Inflammatory macrophage (primary cell): ENCODE results near the gene INPP5K.
"Not testable (repeated sequence)": the region's sequence is repeated elsewhere in the genome, so short reads cannot be mapped to it uniquely, and the experiment has no call there.

Source experiments
- DNase-seq, 2 donors: peaks; one replicate each; pipeline ENCODE4 v3.0.0-alpha.2; 2020 to 2022

INPP5K gene

DNA sequence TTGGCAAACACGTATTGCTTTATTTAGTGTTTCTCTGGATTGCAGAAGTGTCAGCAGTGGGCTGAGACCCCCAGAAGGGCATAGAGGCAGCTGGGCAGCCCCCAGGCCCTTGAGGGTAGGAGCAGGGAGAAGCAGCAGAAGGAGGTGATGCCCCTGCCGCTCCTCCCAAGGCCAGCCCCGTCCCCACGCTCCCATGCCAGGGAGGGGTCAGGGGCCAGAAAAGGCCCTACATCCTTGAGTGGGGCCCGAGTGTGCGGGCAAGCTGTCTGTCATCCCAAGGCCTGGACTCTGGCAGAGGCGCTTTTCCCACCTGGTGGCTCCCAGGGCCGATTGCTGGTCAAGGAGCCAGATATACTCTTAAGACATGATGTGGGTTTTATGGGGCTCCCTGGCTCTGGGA, 52.2 kb downstream of the INPP5K start:
- no peak for DNase-seq

DNA sequence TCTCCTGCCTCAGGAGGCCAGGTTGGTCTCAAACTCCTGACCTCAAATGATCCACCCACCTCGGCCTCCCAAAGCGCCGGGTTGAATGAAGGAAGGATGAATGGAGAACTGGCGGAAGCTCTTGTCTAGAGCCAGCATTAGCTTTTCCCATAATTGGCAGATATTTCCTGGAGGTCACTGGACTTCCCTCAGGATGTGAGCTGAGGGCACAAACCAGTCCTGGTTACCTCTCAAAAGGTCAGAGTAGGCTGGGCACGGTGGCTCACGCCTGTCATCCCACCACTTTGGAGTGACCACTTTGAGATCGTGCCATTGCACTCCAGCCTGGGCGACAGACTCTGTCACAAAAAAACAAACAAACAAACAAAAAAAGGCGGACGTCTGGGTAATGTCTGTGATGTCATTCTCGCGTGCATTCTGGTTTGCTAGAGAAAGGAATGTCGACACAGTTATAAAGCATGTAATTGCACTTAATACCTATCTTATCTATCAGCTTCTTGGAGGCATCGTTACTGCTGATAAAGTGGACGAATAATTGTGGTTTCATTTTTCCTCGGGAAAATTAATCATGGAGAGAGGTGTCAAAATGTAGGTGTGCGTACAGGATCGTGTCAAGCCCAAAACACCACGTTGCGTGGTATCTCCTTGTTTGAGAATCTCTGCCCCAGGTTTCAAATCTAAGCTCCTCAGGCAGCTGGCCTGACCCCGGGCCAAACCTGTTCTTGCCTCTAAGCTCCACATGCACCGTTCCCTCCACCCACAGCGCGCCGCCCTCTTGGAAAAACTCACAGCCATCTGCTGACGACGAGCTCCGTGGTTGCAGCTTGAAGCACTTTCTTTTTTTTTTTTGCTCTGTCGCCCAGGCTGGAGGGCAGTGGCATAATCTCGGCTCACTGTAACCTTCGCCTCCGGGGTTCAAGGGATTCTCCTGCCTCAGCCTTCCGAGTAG, 54.0 kb downstream of the INPP5K start:
- peak; percentile 11 to 51 for DNase-seq

DNA sequence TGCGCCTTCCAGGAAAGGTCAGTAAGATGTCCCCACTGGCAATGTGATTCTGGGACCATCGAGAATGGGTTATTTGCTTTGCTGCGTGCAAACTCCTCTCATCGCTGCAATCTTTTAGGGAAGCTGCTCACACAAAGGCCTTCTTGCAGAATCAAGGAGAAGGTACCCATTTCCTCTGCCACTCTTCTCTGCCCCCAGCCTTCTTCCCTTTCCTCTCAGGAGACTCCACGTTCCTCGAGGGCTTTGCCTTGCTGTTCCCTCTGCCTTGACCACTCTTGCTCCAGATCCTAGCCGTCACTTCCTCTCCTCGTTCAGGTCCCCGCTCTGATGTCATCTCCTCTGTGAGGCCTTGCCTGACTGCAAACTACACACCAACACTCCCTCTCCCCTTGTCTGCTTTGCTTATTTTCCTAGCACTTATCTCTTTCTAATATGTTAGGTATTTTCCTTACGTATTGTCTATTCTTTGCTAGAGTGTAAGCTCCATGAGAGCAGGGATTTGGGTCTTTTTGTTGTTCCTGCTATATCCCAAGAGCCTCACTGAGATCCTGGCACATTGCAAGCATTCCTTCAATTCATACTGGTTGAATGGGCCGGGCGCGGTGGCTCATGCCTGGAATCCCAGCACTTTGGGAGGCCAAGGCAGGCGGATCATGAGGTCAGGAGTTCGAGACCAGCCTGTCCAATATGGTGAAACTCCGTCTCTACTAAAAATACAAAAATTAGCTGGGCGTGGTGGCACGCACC, 55.0 kb downstream of the INPP5K start:
- peak; percentile 80 to 87 for DNase-seq

DNA sequence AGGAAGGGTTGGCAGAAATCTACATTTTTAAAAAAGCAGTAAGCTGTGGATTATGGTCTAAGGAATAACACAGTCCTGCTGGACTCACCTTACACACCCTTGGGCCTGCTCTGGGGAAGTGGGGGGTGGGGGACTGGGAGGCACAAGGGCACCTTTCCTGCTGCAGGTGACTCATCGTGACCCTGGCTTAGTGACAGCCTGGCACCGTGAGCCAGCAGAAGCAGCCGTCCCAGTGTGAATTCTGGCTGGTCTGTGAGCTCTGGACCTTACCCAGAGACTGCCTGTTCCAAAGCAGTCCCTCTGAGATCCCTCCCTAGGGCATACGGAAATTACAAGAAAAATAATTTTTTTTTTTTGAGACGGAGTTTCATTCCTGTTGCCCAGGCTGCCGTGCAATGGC, 56.2 kb downstream of the INPP5K start:
- DNase-seq, result no peak

- peak; percentile 98 for DNase-seq
These were observed 60.4 kb downstream of the INPP5K start, which contains the start of gene CRK for GRCh38 chr17:1455797-1456599. Gene CRK (minus strand): TSS chr17:1456232. CDS start chr17:1456117, 115 bp downstream.

DNA sequence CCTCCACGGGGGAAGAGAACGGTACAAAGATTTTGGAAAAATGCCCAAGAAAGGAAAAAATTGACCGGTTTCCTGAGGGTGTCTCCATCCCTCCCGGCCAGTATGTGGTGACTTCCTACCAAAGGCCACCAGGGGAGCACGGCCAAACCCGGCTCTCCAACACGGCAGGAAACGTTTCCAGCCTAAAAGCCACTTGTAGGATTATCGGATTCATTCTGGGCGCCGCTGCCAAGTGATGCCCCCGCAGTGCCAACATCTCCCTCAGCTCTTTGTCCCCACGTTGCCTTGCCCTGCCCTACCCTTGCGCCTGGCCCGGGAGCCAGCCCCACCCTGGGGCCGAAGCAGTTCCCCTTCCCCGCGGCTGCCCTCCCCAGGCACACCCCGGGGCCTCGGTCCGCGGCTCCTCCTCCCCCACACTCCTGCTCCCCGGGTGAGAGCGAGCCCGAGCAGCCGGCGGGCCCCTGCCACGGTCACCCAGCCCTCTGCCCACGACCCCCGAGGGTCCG, 61.1 kb downstream of the INPP5K start:
- DNase-seq, result peak; percentile 54 to 57

DNA sequence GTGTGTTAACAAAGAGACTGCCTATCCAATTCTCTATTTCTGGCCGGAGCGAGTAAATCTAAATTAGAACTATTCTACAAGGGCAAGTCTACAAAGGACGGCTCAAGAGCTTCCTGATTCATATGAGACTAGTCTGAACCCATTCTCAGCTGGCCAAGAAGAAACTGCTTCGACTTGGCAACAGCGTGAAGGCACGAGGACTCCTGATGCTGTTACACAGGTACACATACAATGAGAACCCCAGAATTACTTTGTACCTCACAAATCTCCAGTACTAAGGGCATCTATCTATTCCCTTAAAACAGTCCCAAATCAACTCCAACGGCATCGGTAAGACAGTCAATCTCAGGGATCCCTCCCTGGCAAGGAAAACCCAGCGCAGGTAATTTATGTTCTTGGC, 61.9 kb downstream of the INPP5K start:
- DNase-seq, result no peak

DNA sequence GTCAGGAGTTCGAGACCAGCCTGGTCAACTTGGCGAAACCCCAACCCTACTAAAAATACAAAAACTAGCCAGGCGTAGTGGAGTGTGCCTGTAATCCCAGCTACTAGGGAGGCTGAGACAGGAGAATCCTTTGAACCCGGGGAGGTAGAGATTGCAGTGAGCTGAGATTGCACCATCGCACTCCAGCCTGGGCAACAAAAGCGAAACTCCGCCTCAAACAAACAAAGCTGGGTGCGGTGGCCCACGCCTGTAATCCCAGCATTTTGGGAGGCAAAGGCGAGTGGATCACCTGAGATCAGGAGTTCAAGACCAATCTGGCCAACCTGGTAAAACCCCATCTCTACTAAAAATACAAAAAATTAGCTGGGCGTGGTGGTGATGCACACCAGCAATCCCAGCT, 62.7 kb downstream of the INPP5K start:
- not testable (repeated sequence) for DNase-seq

GRCh38 chr17:1452836-1453235, 63.6 kb downstream of the INPP5K start:
- DNase-seq, result no peak

DNA sequence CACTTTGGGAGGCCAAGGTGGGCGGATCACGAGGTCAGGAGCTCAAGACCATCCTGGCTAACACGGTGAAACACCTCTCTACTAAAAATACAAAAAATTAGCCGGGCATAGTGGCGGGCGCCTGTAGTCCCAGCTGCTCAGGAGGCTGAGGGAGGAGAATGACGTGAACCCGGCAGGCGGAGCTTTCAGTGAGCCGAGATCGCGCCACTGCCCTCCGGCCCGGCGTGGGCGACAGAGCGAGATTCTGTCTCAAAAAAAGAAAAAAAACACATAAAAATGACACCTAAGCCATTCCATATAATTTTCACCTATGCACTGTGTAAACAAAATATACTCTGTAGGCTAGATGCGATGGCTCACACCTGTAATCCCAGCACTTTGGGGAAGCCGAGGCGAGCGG, 66.2 kb downstream of the INPP5K start:
- DNase-seq, result not testable (repeated sequence)

DNA sequence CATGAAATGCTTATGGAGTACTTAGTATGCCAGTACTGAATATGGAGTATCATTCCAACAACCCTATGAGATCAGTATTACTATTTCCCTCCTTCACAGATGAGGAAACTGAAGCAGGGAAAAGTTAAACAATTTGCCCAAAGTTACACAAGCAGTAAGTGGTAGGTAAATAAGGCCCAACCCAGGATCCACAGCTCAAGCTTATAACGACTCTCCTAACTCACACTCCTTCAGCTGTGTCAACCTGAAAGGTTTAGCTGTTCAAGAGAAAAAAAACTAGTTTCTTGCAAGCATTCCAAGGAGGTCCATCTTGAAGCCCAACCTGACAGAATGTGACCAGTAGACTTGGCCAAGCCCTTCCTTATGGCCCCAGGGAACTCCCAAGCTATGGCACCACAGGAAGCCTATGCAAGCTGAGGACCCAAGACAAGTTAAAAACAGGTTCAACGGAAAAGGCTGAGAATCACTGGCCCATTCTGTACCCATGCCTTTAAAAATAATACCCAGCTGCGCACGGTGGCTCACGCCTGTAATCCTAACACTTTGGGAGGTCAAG, 66.9 kb downstream of the INPP5K start:
- DNase-seq, result no peak

- no peak for DNase-seq
These were observed 69.4 kb downstream of the INPP5K start for GRCh38 chr17:1447052-1447451.

DNA sequence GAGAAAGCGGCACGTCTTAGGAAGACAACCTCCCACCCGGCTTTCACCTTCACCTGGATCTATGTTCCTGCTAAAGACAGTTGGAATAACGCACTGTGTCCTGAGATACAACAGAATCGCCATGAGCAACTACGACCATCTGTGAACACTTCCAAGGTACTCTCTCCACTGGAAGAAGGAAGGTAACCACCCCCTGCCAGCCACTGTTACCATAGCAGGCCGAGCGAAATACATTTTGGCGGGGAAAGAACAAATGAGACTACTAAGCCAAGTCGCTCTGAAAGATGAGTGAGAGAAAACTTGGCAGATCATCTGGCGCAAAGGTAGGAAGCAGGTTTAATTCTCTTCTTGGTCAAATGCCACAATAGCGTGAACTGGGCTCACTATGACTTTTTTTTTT, 70.2 kb downstream of the INPP5K start:
- DNase-seq, result no peak

DNA sequence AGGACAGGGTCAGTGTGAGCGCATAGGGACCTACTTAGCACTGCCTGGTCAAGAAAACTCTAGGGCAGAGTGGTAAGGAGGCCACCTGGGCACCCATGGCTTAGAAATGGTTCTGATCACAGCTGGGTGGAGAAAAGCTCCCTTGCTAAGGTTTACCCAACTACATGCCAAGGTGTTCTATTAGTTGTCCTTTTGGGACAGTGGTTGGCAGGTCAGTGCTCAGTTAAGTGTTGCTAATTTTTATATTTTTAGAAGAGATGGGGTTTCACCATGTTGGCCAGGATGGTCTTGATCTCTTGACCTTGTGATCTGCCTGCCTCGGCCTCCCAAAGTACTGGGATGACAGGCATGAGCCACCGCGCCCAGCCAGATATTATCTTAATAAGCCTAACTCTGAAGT, 70.7 kb downstream of the INPP5K start:
- not testable (repeated sequence) for DNase-seq
